ENCODE results near the gene NEK6. TPM values are rescaled to one million over a fixed set of nuclear protein-coding genes. Genes with fewer than 3 reads are reported as not detected.

The NEK6 gene
- total and polyA plus RNA-seq, 10 donors: 11.2 to 71.3 (median 41.1) TPM

GRCh38 chr9:124340219-124341069, 82.7 kb downstream of the NEK6 start:
- Histone ChIP-seq H3K27me3 (replicated peaks in 1 of 7) (no peaks in the 10 kb centered on the region), H3K4me1 (peaks cover 0 to 12% (median 5%) of the 10 kb centered on the region in 6 donors), H3K36me3 (peaks cover 0 to 97% (median 47%) of the 10 kb centered on the region in 6 donors), H3K4me3 (no peak overlapping the region), H3K9me3 (peaks cover 0 to 14% (median 10%) of the 10 kb centered on the region in 8 donors), H3K27ac (no peak overlapping the region)
- WGBS, 5 donors: 84 to 94% (median 87%) methylated on average over 17 to 18 of the region's 18 CpGs
- DNase-seq: no peak
- TF ChIP-seq POLR2AphosphoS5 (IDR thresholded peaks at IDR 0.05): peak; percentile 14 to 50 (median 20)
- TF ChIP-seq, protein P1, sequence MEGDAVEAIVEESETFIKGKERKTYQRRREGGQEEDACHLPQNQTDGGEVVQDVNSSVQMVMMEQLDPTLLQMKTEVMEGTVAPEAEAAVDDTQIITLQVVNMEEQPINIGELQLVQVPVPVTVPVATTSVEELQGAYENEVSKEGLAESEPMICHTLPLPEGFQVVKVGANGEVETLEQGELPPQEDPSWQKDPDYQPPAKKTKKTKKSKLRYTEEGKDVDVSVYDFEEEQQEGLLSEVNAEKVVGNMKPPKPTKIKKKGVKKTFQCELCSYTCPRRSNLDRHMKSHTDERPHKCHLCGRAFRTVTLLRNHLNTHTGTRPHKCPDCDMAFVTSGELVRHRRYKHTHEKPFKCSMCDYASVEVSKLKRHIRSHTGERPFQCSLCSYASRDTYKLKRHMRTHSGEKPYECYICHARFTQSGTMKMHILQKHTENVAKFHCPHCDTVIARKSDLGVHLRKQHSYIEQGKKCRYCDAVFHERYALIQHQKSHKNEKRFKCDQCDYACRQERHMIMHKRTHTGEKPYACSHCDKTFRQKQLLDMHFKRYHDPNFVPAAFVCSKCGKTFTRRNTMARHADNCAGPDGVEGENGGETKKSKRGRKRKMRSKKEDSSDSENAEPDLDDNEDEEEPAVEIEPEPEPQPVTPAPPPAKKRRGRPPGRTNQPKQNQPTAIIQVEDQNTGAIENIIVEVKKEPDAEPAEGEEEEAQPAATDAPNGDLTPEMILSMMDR (IDR thresholded peaks at IDR 0.05 in 8 of 11, conservative IDR thresholded peaks at IDR 0.05 in 3 of 11): no peak
- no peak for TF ChIP-seq POLR2A (IDR thresholded peaks at IDR 0.05)
- intact Hi-C loops (cut with DNase I; ENCODE audit: low total_unique reads): no loop called here

DNA sequence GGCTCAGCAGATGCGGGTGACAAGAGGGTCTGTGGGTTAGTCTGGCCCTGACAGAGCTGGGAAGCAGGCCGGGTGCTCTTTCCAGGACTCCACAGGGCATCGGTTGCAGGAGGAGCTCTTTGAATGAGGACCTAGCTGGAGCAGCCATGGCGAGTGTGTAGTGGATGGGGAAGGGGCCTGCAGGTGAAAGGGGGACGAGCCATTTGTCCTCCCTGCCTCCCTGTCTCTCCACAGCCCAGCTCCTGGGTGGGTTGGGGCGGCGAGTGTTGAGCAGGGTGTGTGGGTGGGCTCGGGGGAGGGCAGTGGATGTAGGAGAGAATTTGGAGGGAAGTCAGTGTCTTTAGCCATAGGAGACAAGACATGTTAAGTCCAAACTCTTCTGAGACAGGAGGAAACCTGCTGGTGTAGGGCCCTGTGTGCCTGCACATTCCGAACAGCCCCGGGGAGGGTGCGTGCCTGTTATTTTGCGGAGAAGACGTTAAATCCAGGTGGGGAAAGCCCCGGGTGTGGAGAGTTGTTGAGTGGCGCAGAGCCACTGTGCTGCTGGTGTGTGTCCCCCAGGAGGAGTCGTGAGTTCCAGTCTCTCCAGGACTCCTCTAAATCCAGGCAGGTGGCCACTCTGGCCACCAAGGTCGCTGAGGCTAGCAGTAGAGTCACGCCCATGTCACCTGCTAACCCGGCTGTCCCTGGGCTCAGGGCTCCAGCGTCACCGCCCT, 83.9 kb downstream of the NEK6 start:
- Histone ChIP-seq H3K4me3 (no peak overlapping the region), H3K4me1 (peaks cover 0 to 12% (median 5%) of the 10 kb centered on the region in 6 donors), H3K27ac (no peak overlapping the region), H3K36me3 (peaks cover 0 to 97% (median 55%) of the 10 kb centered on the region in 6 donors), H3K27me3 (replicated peaks in 1 of 7) (no peaks in the 10 kb centered on the region), H3K9me3 (peaks cover 0 to 14% (median 10%) of the 10 kb centered on the region in 8 donors)
- intact Hi-C loops (cut with DNase I; ENCODE audit: low total_unique reads): no loop called here
- TF ChIP-seq, protein P1 (IDR thresholded peaks at IDR 0.05 in 8 of 11, conservative IDR thresholded peaks at IDR 0.05 in 3 of 11): no peak
- TF ChIP-seq POLR2A (IDR thresholded peaks at IDR 0.05): no peak
- no peak for TF ChIP-seq POLR2AphosphoS5 (IDR thresholded peaks at IDR 0.05)
- 84 to 87% (median 86%) methylated on average over 16 to 21 of the region's 21 CpGs for WGBS, 5 donors
- DNase-seq: peak; percentile 45

DNA sequence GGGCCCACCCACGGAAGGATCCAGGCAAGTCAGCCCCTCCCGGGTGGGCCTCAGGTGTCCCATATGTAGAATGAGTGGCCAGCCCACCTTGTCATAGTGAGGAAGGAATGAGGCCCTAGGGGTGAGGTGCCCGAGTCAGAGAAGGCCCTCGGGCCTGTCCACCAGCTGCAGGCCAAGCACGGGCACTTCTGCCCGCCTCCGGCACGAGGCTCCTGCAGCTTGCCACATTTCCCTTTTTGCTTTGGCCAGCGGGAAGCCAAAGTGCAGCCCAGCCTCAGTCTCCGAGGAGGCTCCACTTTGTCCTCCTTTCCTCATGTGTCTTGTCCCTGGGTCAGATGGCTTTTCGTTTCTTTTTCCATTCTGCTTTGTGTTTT, 84.6 kb downstream of the NEK6 start:
- H3K4me1 ChIP-seq: peaks cover 0 to 12% (median 5%) of the 10 kb centered on the region in 6 donors
- H3K27me3 ChIP-seq (replicated peaks in 1 of 7): no peaks in the 10 kb centered on the region
- peaks cover 0 to 8% (median 6%) of the 10 kb centered on the region in 8 donors for H3K9me3 ChIP-seq
- peak overlapping the region in 4 of 8 donors; percentile 50 to 63 (median 52) for H3K27ac ChIP-seq
- H3K4me3 ChIP-seq: no peak overlapping the region
- WGBS, 5 donors: 60 to 85% (median 75%) methylated on average over 10 to 11 of the region's 11 CpGs
- intact Hi-C loops (cut with DNase I; ENCODE audit: low total_unique reads): no loop called here
- TF ChIP-seq, protein P1 (IDR thresholded peaks at IDR 0.05 in 8 of 11, conservative IDR thresholded peaks at IDR 0.05 in 3 of 11): no peak
- no peak for TF ChIP-seq POLR2A (IDR thresholded peaks at IDR 0.05)
- TF ChIP-seq POLR2AphosphoS5 (IDR thresholded peaks at IDR 0.05): no peak
- peak; percentile 65 for DNase-seq
- H3K36me3 ChIP-seq: peaks cover 0 to 97% (median 55%) of the 10 kb centered on the region in 6 donors

Measured in spleen (tissue), 11 donors.